Activated naive CD4-positive, alpha-beta T cell treated with anti-CD3 and anti-CD28 coated beads for 36 hours (primary cell): ENCODE results near the gene EPHA8. TPM values are rescaled to one million over a fixed set of nuclear protein-coding genes. Genes with fewer than 3 reads are reported as not detected.

ENCODE experiments used
- microRNA-seq: library from miRNA; unstranded; fragments of <30 nt; microRNA quantifications from one replicate; pipeline ENCODE4 v1.2.0, GENCODE V29; 2022; ENCODE audit warnings: borderline microRNAs expressed, borderline replicate concordance
- total RNA-seq, 2 experiments: library from RNA; stranded (reverse); gene quantifications; one replicate each; pipeline ENCODE4 v1.2.3, GENCODE V29; 2021

EPHA8 gene
- total RNA-seq, 2 experiments from 2014 or later: not detected

Small RNA genes lying within 50 kb of the gene (microRNA-seq; reads per million reads assigned to microRNA genes)
- not detected for gene MIR6127

Other genes starting within 250 kb of the EPHA8 start
- gene ZBTB40, start 111.6 kb upstream of the EPHA8 start, total RNA-seq: 10 to 100 TPM; 11.5 to 13.1 TPM
- not detected for gene C1QA, start 73.1 kb downstream of the EPHA8 start, total RNA-seq
- not detected for gene C1QC, start 80.1 kb downstream of the EPHA8 start, total RNA-seq
- gene C1QB, start 89.7 kb downstream of the EPHA8 start, total RNA-seq: not detected
- gene EPHB2, start 147.3 kb downstream of the EPHA8 start, total RNA-seq: not detected